ENCODE measurements around the gene C9orf78.
A peak's percentile ranks its signal among the peaks of the same experiment; 100 is the strongest.

C9orf78 gene

DNA sequence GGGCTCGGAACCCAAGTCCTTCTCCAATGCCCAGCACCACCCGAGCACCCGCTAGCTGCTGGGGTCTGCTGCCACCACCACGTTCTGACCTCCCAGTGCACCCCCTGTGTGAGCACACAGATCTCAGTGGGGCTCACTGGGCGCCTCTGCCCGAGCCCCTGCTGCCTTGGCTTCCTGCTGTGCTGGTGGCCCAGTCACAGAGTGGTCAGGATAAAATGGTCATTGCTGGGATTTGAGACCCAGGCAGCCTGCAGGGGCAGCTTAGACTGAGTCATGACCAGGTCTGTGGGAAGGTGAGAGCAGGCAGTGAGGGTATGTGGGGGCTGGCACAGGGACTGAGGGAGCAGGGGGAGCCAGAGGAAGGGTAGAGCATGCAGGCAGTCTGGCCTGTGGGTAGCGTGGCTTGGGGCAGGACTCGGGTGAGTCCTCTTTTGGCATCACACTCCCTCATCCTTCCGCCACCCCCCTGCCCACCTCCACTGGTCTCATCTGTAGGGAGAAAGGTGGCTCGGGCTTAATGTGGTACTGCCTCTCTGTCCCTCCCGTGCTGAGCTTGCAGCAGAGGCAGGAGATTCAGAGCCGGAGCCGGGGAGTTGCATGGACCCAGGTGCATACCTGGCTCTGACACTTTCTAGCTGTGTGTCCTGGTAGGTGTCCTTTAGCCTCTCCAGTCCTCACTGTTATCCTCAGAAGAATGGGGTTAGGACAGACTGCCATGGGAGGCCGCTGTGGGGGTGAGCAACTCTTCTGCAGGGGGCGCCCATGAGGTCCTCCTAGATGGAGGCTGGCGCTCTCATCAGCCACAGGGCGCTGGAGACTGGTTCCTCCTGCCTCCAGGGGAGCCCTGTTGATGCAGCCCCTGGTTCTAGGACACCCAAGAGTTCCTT, 32.3 kb upstream of the C9orf78 start:
- no peak for DNase-seq

DNA sequence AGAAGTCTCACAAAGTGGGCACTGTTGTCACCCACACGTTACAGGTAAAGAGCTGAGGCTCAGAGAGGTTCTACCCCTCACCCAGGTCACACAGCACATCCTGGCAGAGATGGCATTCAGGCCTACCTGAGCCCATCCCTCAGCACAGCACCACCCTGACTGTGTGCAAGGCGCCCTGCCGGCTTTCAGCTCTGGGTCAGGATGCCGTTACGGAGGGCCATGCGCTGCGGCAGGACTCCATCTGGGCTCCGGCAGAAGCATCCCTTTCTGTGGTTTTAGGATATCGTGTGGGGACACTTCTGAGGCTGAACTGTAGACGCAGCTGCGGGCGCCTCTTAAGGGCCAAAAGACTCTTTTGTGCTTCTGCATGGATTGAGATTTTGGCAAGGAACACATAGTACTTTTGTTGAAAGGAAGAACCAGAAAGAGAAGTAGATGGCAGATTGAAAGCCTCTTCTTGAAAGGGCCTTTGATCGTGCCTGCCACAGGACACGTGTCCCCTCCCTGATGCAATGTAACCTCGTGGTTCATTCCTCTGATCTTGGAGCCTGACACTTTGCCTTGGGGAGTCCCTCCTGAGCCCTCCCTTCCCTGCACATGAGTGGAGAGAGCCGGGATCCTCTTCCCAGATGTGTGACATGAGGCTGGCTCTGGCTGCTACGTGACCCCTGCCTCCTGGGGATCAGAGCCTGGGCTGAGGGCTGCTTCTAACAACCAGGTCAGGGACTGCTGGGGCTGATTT, 31.5 kb upstream of the C9orf78 start:
- DNase-seq = no peak

DNA sequence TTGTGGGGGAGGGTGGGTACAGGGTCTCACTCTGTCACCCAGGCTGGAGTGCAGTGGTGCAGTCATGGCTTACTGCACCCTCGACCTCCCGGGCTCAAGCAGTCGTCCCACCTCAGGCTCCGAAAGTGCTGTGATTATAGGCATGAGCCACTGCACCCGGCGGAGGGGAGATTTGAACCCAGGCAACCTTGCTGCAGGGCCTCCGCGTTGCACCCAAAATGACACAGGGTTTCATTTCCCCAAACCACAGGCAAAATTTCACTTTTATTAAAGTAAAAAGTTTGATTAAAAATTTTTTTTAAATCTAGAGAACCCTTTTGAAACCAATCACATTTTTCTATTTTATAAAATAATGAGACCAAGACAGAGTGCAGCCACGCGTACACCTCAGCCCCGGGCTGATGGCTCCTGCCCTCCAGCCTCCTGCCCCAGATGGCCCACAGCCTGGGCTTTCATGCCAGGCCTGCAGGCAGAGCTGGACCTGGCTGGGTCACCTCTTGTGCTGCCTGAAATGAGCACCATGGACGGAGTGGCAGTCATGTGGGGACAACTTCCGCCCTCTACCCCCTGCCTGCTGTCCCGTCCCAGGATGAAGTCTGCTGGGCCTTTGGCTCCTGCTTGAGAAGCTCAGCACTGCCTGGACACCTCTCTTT, 30.7 kb upstream of the C9orf78 start:
- DNase-seq = no peak

DNA sequence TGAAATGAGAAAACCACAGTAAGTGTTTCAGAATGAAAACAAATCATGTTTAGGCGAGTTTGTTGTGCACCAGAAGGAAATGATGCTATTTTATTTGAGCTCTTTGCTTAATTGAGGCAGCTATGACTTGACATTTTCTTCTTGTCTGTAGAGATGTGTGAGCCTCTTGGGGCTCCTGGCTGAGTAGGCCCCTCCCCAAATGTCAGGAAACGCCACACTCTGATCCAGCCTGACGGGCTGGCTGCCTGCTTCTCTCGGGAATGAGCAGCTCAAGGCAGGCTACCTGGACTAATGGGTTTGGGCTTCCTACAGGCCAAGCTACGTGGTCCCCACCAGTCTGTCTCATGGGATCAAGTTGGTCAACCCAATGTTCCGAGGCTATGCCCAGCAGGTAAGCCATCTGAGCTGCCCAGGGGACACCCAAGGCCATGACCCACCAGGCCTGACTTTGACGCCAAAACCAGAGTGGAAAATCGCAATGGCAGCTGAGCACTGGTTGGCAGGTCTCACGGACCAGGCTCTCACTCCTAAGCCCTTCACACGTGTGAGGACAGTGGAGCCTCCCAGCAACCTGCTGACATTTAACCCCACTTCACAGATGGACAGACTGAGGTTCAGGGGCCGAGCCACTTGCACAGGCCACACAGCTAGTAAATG, 30.0 kb upstream of the C9orf78 start:
- DNase-seq = no peak

DNA sequence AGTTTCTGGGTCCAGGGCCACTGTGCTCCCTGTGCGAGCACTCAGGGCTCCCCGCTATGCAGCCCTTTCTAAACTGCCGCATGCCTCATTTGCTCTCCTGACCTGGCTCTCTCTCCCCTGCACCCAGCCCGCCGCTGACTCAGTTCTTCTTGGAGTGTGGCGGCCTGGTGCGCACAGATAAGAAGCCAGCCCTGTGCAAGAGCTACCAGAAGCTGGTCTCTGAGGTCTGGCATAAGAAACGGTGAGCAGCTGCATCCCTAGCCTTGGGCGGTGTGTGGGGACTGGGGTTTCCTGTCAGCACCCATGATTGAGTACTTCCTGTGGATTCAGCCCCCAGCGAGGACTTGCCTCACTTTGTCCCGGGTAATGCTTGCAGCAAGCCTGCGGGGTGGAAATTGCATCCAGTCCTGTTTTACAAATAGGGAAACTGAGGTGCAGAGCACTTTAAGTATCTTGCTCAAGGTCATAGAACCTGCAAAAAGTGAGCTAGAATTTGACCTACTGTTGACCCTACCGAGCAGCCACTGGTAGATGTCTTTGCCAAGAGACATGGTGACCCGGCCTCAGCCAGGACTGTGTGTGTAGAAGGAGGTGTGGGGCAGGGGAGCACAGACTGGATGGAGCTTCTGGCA, 28.1 kb upstream of the C9orf78 start:
- DNase-seq = no peak

DNA sequence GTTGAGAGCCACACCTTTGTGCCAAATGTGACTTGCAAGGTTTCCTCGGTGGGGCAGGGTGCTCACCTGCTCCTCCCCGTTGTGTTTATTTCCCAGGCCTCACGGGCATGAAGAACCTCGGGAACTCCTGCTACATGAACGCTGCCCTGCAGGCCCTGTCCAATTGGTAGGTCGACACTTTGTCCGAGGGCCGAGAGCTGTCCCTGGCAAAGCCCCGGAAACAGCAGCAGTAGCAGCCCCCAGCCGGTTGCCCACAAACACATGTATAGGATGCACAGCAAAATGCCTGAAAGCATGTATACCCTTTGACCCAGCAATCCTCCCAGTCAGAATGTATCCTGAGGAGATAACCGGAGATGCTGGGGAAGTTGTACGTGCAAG, 26.4 kb upstream of the C9orf78 start:
- no peak for DNase-seq

DNA sequence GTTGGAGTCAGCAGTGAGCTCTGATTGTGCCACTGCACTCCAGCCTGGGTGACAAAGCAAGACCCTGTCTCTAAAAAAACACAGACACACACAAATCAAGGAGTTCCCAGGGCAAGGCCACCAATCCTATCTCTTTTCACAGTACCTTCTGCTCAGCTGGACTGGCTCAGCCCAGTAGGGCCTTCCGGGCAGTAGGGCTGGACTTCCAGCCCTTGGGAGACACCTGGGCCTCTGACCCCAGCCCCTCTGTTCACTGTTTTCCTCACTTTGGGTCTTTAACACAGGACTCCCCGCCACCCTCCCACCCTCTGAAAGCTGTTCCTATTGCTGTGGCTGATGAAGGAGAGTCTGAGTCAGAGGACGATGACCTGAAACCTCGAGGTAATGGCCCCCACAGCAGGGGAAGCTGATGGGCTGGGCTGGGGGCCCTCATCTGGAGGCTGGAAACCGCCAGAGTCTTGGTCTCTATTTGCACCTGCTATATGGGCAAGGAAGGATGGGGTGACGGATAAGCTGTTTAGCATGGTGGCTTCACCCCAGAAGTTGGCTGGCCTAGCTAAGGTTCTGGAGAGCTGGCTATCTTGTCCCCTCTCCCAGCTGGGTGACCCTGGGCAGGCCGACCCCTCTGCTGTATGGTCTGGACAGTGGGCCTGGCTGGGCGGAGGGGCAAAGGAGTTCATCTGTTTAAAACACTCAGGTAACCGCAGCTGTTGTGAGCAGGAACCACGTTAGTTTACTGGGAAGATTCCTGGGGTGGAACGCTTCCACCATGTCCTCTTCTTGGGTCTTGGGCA, 25.8 kb upstream of the C9orf78 start:
- DNase-seq = no peak

DNA sequence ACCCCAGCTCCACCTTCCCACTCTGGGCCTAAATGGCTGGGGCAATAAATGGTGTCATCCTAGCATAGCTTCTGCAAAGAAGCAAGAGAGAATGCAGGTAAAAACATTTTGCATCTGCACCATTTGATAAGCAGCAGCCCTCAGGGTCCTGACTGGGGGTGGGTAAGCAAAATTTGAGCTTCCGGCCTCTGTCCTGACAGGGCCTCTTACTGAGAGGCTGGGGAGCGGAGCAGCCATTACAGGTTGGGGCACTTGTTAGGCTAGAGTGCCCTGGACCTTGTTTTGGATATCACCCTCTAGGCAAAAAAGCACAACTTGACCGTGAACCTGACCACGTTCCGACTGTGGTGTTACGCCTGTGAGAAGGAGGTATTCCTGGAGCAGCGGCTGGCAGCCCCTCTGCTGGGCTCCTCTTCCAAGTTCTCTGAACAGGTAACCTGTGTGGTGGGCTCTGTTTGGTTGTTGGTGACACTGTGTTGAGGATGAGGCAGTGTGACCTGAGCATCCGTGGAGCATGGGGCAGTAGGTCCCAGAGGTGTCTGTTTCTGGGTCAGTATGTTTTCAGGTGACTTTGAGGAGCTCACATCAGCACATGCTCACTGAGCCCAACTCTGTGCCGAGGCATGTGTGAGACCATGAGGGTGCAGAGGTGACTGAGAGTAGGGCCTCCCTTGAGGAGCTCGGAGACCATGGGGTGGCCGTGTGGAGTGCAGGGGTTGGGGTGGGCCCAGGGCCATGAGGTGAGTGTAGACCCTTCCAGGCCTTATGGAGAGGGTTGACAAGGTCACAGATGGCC, 23.3 kb upstream of the C9orf78 start:
- DNase-seq = no peak

DNA sequence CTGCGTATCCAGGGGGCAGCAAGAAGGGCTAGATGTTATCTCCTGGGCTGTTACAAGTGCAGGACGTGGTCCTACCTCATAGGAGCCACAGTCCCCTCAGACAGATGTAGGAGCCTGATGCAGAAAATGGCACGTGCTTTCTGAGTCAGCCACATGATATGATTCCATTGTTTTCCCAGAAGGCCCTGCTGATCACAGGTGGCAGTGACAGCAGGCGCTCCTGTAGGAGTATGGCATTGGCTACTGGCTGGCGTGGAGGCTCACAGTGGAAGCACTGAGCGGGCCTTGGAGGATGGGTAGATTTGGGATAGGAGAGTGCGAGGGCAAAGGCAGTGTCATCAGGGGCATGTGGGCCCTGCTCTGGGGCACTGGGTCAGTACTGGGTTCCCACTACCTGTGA, 22.1 kb upstream of the C9orf78 start:
- DNase-seq = no peak

DNA sequence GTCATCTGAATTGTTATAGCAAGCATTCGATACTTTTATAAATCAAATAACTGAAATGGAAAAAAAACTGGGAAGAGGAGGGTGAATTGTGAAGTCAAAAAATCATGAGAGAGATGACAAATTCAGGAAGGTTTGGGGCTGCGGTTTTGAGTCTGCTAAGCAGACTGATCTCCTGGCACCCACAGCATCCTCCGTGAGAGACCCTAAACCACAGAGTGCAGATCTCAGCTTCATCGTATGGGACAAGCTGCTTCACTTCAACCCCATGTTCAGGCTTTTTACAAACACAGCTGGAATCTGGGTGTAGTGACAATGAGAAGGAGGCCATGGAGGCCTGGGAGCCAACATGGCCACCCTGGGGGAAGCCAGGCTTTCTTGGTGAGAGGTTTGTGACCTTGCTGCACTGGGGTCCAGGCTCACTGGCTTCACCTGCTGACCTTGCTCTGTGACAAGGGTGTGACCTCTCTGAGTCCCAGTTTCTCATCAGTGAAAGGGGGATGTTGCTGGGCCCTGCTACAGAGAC, 19.6 kb upstream of the C9orf78 start:
- no peak for DNase-seq

DNA sequence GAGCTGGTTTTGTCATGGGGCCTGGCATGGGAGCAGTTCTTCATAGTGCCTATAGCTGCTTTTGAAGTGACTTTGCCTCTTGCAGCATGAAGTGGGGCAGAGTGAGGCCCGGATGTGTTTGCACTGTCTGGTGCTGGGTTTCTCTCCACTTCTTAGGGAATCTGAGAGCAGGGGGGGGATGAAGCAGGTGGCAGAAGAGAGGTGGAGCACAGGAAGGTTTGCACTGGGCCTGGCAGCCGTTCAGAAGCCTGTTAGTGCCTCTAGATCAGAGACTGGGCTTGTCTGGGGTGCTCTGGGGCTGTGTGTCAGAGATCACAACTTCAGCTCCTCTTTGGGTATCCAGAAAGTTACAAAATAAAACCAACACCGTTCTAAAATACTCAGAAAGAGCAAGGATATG, 18.5 kb upstream of the C9orf78 start:
- no peak for DNase-seq

DNA sequence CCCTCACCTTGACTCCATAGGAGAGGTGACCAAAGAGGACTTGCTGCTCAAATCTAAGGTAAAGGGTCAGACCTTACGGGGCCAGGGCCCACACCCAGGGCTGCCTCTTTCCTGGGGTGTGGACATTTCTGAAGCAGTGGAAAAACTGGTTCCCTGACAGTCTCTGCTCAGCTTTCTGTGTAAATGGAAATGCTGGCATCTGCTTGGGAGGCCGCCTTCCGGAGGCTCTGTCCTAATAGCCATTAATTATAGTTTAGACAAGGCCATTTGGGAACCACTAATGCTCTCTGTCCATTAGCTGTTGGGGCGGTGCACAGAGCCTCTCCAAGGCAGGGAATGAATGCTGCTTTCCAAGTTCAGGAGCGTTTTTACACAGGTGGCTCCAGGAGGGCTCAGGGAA, 17.5 kb upstream of the C9orf78 start:
- DNase-seq = no peak

DNA sequence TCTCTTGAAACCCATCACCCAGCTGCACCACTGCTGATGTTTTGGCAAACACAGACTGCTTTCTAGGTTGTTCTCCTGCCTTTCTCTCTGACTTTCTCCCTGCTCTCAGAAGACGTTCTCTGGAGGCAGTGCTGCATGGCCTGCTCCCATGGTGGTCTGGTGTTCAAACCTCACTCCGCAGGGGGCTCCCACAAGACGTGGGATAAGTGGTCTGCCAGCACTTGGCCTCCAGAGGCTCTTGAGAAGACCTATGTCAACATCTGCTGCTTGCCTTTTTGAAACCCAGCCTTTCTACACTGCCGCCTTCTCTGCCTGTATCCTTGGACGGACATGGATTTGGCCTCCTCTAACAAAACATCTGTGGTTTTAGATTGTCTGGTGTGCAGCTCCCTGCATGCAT, 16.7 kb upstream of the C9orf78 start:
- no peak for DNase-seq

DNA sequence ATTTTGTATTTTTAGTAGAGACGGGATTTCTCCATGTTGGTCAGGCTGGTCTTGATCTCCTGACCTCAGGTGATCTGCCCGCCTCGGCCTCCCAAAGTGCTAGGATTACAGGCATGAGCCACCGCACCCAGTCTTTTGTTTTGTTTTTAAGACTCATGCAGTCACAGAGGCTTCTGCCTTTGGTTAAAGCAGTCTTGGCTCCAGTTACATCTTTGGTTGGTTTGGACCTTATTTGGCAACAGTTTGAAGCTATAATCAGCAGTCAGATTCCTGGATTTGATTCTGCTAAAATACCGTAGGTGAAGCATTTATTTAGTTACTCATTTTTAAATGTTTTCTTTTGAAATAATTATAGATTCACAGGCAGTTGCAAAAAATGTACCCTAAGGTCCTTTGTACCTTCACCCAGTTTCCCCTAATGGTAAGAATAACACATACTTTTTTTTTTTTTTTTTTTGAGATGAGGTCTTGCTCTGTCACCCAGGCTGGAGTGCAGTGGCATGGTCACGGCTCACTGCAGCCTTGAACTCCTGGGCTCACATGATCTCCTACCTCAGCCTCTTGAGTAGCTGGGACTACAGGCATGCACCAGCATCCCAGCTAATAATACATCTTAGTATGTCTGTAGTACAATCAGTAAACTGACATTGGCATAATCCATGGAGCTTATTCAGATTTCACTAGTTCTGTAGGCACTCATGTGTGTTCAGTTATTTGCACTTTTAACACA, 15.9 kb upstream of the C9orf78 start:
- no peak for DNase-seq

DNA sequence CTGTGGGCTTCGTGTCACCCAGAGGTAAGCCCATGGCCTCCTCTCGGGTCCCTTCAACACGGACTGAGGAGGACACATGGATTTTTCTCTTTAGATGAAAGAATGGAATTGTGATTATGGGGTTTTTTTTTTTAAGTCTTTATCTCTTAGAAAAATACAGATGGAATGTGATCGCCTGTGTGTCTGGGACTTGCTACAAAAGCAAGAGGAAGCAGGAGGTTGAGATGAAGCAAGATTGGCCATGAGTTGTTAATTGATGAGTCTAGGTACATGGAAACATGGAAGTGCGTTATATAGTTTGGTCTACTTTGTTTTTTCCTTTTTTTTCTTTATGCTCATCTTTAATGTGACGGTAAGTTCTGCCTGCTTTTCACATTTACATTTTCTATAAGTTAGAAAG, 14.8 kb upstream of the C9orf78 start:
- no peak for DNase-seq

DNA sequence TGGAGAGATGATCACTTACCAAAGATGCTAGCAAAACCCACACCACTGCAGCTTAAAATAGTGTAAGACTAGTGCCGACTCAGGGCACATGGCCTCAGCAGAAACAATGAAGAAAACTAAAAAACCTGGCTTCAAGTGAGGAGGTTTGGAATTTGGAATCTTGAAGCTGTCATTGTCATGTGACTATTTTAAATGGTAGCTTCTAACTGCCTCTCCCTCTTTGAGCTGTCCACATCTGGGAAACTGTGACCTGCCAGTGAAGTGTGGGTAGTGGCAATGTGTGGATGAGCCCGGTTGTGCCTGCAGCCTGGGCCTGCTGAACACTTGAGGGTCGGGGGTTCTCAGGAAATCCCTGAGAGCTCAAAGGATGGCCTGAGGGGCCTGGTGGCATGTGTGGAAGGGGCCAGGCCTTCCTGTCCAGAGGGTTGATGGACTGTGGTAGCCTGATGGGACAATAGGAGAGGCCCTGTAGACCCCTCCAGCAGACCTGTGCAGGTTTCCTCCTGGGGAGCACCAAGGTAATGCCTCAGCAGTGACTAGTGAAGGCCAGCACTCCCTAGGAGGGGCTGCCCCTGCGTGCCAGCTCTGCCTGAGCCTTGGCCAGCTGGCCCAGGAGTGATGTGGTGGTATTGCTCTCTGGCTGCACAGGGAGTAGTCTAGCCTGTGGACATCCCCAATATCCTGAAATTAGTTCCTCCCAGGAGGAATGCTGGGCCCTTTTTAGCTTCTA, 13.8 kb upstream of the C9orf78 start:
- no peak for DNase-seq

DNA sequence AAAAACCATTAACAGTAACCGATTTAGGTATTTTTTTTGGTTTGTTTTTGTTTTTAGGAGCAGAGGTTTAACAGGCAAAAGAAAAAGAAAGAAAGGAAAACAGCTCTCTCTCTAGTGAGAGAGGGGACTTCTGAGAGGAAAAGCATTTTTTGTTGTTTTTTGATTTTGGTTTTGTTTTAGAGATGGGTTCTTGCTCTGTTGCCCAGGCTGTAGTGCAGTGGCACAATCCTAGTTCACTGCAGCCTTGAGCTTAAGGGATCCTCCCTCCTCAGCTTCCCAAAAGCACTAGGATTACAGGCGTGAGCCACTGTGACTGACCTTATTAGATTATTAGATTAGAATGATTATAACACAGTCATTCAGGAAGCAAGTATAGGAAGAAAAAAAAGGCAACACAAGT, 10.3 kb upstream of the C9orf78 start:
- no peak for DNase-seq

DNA sequence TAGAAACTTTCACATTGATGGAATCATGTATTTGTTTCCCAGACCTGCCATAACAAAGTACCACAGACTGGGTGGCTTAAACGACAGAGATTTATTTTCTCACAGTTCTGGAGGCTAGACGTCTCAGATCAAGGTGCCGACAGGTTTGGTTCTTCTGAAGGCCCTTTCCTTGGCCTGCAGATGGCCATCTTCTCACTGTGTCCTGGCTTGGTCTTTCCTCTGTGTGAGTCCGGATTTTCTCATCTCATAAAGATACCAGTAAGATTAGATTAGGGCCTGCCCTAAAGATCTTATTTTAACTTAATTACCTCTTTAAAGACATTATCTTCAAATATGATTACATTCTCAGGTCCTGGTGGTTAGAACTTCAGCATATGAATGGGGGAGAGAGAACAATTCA, 6.0 kb upstream of the C9orf78 start:
- DNase-seq = no peak

DNA sequence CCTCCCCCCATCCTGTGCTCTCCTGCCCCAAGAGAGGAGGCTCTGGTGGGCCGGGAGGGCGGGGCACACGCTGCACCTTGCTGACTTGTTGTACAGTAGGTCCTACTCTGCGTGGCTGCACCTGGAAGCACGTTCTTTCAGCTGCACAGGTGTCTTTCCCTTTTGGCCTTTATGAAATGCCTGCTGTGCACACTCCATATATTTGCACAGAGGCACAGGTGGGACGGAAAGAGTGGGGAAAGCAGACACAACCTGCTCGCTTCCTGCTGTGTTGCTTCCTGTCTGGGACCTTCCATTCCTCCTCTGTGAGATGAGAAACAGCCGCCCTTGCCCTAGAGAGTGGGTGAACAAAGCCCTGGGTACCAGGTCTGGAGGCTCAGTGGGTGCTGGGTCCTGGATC, 5.0 kb upstream of the C9orf78 start:
- peak; percentile 80 for DNase-seq
